ENCODE results near the gene MINDY4.

MINDY4 gene

DNA sequence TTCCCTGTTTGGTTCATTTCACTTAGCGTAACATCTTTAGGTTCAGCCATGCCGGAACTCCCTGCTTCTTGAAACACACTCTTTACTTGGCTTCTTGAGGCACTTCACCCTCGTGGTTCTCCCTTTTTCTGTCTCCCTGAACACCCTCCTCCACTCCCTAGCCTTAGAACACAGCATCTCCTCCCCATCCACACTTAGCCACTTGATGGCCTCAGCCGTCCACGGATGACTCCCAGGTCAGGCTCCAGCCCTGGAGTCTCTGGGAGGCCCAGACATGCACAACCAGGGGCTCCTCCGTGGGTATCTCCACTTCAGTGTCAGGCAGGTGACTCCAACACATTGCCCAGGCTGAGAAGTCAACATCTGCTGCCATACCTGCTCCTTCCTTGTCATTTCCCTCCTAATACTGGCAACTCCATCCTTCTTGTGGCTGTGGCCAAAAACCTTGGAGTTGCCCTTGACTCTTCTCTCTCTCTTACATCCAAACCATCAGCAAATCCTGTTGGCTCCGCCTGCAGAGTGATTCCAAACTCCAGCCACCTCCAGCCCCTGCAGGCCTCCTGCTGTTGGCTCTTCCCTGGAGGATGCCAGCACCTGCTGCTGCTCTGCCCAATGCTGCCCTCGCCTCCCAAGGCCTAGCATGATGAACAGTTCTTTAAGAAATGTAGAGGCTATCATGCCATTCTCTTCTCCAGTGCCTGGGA lies 27.7 kb upstream of the MINDY4 start:
- FAIRE-seq = no peak

DNA sequence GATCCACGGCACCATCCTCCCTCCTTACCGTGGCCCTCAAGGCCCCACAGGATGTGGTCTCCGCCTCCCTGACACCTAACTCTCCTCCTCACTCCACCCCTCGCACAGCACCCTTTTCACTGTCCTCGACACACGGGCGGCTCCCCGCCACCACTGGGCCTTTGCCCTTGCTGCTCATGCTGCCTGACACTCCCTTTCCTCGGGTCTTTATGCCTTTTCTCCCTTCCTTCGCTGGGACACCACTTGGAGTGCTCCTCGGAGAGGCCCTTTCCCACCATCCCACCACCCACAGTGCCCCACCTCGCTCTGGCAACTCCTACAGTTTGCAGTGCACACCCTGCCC lies 27.2 kb upstream of the MINDY4 start:
- no peak for FAIRE-seq

DNA sequence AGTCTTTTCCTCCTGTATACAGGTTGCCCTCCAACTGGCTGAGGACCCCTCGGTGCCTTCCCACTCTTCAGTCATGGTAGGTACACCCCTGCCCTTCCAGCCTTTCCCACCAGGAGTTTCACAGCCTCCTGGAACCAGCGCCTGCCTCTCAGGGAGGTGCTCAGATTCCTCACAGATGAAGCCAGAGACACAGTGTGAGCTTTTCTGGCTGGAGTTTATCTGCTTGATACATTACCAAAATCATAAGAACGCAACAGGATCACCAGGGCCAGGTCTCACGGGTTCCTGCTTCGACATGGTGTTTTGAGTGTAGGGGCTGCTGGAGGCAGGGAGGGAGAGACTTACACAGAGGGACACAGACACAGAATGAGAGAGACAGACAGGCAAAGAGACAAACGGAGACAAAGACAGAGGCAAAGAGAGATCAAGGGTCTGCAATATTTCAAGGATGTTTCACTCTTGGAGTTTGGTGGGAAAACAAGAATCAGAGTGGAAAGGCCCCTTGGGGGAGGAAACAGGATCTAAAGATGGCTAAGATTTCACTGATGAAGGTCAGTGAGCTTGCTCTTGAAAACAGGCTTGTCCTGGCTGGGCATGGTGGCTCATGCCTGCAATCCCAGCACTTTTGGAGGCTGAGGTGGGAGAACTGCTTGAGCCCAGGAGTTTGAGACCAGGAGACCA lies 25.8 kb upstream of the MINDY4 start:
- no peak for FAIRE-seq

DNA sequence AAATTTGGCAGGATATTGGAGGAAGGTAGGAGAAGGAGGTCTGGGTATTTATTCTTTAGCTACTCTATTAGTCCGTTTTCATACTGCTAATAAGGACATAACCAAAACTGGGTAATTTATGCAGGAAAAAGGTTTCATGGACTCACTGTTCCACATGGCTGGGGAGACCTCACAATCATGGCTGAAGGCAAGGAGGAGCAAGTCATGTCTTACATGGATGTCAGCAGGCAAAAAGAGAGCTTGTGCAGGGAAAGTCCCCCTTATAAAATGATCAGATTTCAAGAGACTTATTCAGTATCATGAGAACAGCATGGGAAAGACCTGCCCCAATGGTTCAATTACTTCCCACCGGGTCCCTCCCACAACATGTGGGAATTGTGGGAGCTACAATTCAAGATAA lies 21.2 kb upstream of the MINDY4 start:
- FAIRE-seq = no peak

DNA sequence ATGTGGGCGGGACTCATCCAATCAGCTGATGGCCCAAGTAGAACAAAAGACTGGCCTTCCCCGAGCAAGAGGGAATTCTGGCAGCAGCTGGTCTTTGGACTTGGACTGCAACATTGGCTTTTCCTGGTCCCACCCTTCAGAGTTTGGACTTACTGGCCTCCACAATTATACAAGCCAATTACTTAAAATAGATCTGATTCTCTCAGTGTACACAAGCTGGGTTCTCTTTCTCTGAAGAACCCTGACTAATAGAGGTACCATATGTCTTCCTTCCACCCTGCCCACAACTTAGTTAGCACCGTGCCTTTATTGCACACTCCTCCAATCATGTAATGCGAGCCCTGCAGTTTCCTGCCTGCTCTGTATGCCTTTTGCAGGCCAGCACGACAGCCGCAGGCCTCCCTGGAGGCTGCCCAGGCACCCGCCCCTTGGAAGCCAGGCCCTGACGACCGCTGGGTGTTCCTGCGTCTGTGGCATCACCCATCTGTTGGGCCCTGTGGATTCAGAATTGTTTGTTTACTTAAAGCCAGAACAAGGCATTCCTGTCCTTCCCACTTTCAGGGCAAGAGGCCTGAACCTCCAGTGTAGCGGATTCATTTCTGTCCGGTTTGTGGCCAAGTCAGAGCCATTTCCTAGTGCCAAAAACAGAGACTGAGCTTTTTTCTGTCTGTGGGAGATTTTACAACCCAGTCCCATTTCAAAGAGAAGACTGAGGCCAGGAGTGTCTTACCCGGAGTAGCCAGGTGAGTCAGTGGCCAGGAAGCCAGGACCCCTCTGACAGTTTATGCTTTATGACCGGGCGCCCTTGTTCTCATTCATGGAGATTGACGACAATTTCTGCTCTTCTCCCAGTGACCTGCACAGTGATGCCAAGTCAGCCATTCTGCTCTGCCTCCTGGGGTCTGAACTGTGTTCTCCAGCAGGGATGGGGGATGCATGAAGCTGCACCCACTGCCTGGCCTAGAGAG lies 20.2 kb upstream of the MINDY4 start:
- no peak for FAIRE-seq

DNA sequence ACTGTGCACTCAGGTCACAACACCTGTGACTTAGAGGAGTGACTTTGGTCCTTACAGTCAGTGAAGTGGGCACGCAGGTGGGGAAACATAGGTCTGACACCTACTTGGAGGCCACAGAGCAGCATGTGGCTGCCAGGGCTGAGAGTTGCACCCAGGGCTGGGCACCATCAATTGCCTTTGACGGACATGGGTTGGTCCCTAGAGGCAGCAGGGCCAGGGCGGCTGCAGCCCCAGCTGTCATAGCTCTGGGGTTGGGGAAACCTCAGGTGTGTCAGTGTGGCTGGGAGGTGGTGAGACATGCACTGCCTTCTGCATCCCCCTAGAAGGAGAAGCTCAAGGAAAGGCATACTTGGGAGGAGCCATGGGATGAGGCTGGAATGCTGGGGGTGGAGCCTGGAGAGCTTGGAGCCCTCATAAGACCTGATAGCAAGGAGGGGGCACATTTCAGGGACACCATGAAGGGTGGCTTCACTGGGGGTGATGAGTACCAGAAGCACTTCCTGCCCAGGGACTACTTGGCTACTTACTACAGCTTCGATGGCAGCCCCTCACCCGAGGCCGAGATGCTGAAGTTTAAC lies 19.4 kb upstream of the MINDY4 start, which contains the start of gene INMT:
TSS of gene INMT (plus strand) at position 440 of the 578 bp plus-strand sequence. CDS start at position 456, 16 bp downstream.
- FAIRE-seq = no peak

DNA sequence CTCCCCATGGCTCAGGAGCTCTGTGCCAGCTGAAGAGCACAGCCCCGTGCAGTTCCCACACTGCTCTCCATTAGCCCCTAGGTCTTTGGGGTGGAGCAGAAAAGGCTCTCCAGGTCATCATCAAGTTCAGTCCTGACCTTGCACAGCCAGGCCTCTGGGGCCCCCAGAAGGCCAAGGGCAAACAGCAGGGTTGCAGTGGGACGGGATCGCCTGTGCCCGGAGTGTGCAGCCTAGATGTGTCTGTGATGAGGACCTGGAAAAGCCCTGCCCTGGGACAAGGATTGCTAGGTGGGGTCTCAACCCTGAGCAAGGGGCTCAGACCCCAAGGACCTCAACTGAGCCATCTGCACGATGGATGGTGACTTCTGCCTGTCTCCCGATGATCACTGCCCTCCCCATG lies 18.7 kb upstream of the MINDY4 start:
- FAIRE-seq = no peak

DNA sequence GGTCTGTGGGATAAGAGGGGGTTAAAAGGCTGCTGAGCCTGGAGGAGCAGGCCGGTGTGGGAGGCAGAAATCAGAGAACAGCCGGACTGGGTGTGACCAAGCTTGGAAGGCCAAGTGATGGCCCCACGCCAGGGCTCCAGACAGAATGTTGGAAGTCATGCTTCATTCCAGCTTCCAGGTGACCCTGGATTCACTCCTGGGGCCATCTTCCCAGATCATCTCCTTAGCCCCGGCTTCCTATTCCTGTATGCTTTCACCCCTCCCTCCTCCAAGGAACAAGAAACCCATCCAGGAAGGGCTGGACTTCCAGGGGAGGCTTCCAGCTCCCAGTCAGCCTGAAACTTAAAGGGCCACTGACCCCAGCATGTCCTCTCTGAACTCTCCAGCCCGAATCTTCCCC lies 18.2 kb upstream of the MINDY4 start:
- FAIRE-seq = no peak

DNA sequence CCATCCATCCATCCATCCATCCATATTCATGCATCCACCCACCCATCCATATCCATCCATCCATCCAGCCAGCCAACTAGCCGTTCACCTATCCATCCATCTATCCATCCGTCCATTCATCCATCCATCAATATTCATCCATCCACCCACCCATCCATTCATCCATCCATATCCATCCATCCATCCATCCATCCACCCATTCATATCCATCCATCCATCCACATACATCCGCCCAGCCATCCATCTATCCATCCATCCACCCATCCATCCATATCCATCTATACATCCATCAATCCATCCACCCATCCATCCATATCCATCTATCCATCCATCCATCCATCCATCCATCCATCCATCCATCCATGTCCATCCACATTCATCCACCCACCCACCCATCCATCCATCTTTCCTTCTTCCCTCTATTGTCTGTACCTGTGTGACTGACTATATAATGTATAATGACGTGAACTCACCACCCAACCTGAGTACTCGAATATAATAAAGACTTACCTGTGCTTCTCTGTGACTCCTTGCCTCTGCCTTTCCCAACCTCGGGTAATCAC lies 16.8 kb upstream of the MINDY4 start:
- no peak for FAIRE-seq

DNA sequence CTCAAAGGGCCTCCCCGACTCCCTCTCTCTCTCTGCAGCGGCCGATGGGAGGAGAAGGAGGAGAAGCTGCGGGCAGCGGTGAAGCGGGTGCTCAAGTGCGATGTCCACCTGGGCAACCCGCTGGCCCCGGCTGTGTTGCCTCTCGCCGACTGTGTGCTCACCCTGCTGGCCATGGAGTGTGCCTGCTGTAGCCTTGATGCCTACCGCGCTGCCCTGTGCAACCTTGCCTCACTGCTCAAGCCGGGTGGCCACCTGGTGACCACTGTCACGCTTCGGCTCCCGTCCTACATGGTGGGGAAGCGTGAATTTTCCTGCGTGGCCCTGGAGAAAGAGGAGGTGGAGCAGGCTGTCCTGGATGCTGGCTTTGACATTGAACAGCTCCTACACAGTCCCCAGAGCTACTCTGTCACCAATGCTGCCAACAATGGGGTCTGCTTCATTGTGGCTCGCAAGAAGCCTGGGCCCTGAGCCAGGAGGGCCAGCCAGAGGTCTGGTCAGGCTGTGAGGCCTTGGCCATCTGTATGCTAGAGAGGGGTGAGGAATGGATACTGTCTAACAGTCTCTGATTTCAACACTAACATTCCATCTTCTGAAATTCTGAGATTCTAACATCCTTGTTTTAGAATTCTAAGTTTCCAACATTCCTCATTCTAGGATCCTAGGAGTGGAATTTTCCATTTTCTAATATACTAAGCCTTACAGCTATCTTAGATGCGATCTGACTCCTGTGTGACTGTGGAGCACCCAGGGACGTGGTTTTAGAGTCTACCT lies 15.6 kb upstream of the MINDY4 start:
- FAIRE-seq = no peak

DNA sequence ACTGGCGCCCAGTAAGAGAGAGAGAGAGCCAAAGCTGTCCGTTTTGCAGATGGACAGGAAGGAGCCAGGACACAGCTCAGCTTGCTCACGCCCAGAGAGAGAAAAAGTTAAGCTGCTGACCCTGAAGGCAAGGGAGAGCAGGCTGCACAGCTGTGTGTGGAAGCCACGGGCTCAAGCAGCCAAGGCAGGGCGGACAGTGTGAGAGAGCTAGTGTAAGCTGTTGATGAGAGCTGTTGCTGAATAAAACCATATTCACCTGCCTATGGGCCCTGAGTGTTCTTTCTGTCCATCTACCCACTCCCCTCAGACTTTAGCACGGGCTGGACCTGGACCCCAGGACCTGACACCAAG lies 13.9 kb upstream of the MINDY4 start:
- FAIRE-seq = no peak

DNA sequence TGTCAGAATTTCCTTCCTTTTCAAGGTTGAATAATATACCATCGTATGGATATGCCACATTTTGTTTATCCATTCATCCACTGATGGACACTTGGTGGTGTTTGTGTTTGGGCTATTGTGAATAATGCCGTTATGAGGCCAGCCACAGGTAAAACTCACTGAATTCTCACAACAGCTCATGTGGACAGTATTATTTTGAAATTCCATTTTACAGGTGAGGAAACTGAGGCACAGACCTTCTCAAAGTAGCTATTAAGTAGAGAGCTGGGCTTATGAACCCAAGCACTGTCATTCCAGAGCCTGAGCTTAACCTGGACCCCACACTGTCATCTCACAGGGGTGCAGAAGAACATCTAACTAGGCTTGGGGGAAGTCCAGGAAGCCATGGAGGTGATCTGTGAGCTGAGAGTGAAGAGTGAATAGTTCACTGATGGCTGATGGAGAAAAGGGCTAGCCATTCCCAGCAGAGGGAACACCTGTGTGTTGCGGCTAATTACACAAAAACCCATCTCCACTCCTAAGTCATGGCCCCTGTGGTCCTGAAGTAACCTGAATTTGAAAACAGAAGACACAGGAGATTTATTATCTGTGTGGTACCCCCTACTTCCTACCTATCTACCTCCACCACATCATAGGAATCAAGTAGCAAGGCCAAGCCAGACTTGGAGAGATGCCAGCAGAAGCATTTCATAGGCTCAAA lies 10.6 kb upstream of the MINDY4 start:
- no peak for FAIRE-seq

DNA sequence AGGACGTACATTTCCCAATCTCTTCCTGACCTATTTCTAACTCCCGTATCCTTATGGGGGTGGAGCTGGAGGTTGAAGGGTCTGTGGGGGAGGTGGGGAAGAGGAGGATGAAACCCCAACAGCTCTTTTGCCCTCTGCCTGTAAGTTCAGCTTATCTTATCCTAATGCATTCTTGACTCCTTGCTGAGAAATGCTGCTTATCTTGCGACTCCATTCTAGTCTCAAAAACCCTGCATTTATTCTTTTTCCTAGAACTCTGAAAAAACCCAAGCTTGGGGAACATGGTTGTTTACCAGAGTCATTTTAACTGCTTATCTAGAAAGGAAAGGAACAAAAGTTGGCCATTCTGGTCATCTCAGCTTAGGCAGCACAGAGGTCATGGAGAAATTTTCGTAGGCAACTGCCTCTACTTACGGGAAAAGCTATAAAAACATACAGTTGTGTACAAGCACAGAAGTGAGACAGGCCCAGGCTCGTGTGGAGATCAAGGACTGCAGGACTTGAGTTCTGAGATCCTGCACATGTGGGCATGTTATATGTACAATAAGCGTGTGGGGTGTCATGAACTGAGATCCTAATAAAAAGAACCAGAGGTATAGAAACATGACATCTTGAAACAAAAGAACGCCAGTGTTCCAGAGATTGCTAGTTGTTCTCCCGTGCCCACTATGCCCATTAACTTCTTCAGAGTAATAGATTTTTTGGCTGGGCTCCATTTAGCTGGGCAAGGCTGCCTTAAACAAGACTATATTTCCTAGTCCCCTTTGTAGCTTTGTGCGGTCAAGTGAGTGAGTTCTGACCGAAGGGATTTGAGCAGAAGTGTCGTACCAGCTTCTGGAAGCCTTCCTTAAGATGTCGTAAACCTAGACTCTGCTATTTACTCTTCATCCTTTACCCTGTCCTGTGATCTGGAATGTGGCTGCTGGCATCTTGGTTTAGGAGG lies 9.7 kb upstream of the MINDY4 start:
- FAIRE-seq = no peak

DNA sequence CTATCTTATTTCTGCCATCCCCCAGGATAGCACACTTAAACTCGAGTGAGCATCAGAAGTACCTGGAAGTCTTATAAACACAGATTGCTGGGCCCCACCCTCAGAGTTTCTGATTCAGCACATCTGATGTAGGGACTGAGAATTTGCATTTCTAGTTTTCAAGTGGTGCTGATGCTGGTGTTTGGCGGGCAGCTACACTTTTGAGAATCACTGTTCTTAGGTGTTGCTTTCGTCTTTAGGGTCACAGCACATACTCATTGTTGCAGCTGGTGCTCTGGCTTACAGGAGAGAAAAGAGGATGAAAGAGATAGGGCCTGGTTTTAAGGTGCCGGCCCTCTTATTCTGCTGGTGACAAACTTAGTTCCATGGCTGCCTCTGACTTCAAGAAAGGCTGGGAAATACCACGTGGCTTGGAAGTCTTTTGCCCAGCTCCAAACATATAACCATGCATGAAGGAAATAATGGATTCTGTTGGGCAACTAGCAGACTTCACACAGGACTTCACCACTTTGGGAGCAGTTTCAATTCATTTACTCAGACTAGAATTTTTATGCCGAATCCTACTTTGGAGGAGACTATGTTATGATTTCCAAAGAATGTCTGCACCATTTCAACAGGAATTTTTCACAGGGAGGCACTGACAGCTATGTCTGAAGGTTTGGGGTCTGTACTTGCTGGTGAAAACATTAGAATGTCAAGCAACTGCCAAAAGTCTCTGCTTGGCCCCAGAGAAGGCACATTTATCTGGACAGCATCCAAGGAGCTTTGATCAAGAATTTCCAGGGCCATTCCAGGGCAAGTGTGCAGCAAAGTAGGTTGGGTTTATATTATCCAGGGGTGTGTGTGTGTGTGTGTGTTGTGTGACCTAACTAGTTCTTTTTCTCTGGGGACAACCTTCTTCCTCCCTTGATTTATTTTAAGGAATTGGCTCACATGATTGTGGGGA lies 6.9 kb upstream of the MINDY4 start:
- no peak for FAIRE-seq

DNA sequence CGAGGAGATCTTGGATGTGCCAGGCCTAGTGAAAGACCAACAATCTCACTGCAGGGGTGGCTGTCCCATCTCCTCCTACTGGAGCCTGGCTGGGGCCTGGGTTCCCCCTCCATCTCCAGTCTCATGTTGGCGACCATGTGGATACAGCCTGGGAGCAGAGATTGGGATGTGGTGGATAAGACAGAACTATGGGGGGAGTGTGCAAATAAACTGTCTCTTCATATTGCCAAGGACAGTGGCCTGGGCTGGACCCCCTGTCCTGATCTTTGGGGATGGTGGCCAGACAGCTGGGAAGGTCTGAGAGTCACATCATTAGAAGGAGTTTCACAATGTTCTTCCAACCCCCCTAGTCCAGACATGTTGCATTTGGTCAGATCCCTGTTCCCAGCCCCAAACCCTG lies 5.8 kb upstream of the MINDY4 start:
- no peak for FAIRE-seq

DNA sequence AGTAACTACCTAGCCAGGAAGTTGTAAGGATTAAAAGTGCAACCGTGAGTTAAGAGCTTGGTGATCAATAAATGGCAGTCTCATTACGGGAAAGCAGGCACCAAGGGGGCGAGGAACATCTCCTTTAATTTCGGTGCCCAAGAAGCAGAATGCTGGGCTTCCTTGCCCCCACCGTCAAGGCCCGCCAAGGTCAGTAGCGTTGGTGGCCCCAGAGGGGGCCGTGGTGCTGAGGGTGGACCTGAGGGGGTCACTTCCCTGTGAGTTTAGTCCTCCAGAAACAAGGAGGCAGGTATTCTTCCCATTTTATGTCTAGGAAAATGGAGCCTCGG lies 408 bp upstream of the MINDY4 start:
- no peak for FAIRE-seq

DNA sequence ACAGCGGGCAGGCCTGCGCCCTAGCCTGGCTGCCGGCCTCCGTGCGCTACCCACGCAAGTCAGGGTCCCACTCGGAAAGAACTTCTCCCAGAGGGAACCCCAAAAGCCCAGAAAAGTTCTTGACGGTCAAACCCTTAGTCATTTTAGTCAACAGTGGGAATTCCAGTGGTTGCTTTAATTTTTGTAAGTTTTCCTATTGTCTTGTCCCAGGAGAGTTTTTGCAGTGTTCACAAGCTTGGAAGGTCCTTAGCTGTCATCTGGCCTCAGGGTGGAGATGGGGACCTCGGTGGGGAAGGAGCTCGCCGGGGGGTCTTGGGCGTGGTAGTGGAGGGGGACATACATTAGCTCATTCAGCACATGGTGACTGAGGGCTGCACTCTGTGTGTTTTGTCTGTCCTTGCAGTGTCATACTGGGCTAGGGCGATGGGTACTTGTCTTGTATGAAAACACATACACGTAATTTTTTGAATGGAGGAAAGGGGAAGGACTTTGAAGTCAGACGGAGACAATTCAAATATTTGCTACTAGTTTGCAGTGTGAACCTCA lies 736 bp downstream of the MINDY4 start:
- no peak for FAIRE-seq

DNA sequence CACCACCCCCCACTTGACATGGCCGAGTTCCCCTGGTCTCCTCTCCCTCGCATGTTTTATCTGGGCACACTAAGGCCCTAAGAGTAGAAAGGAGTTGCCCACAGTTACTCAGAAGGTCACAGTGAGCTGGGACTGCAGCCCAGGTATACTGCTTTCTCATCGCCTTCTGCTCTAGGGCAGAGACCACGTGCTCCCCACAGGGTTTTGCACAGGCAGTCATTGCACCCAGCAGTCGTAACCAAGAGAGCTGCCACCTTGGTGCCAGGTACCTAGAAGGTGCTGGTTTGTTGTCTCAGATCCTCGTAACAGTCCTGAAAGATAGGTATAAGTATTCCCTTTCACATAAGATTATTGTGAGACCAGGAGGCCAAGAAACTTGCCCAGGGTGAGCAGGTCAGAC lies 1.8 kb downstream of the MINDY4 start:
- FAIRE-seq = no peak

DNA sequence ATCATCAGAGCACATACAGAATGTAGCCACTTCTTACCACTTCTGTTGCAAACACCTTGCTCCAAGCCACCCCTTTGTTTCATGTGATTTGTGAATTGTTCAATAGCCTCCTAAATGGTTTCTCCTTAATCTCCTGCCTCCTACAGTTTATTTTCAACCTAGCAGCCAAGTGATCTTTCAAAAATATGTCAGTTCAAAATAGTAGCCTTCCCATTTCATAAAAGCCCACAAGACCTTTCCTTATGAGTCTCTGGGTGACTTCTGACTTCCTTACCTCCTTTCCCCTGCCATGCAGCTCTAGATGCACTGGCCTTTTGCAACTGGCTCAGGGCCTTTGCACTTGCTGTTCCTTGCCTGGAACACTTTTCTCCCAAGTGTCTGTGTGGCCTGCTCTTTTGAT lies 4.8 kb downstream of the MINDY4 start:
- no peak for FAIRE-seq

Measured in G401.6 (cell line).